NCI-H226 (cell line): ENCODE measurements around the gene MZB1.
"Not testable (repeated sequence)": the region's sequence is repeated elsewhere in the genome, so short reads cannot be mapped to it uniquely, and the experiment has no call there.

Source experiments
- DNase-seq: peaks from one replicate; pipeline ENCODE4 v3.0.0-alpha.2; 2015

The MZB1 gene

GRCh38 chr5:139371482-139372435 lies 18.0 kb downstream of the MZB1 start:
- peak; percentile 44 for DNase-seq

GRCh38 chr5:139369181-139369580 lies 20.5 kb downstream of the MZB1 start:
- DNase-seq: no peak

- DNase-seq: no peak
Measured at GRCh38 chr5:139368613-139369012, 21.1 kb downstream of the MZB1 start.

GRCh38 chr5:139364466-139364865 lies 25.2 kb downstream of the MZB1 start:
- DNase-seq: no peak

GRCh38 chr5:139363937-139364336 lies 25.8 kb downstream of the MZB1 start:
- DNase-seq: no peak

GRCh38 chr5:139361835-139362429 lies 27.8 kb downstream of the MZB1 start:
- no peak for DNase-seq

- no peak for DNase-seq
Measured at GRCh38 chr5:139360384-139360783, 29.3 kb downstream of the MZB1 start.

- DNase-seq: no peak
Measured at GRCh38 chr5:139358064-139358463, 31.6 kb downstream of the MZB1 start.

- not testable (repeated sequence) for DNase-seq
Measured at GRCh38 chr5:139355900-139356299, 33.8 kb downstream of the MZB1 start.

GRCh38 chr5:139354186-139354585 lies 35.5 kb downstream of the MZB1 start:
- DNase-seq: no peak

GRCh38 chr5:139347863-139348262 lies 41.9 kb downstream of the MZB1 start:
- not testable (repeated sequence) for DNase-seq

GRCh38 chr5:139345442-139345841 lies 44.3 kb downstream of the MZB1 start:
- DNase-seq: not testable (repeated sequence)

- no peak for DNase-seq
Measured at GRCh38 chr5:139344177-139344576, 45.5 kb downstream of the MZB1 start.

- DNase-seq: no peak
Measured at GRCh38 chr5:139343476-139343875, 46.2 kb downstream of the MZB1 start.

- no peak for DNase-seq
Measured at GRCh38 chr5:139342423-139342723, 47.3 kb downstream of the MZB1 start.

- DNase-seq: peak; percentile 92
Measured at GRCh38 chr5:139341689-139342422, 47.9 kb downstream of the MZB1 start, which contains the start of gene PAIP2. PAIP2 (plus strand) TSS chr5:139341854; CDS start chr5:139363785, 21,931 bp downstream.

- no peak for DNase-seq
Measured at GRCh38 chr5:139341187-139341688, 48.5 kb downstream of the MZB1 start.

- DNase-seq: no peak
Measured at GRCh38 chr5:139340051-139340450, 49.7 kb downstream of the MZB1 start.
